Neuronal stem cell (in vitro differentiated cells): ENCODE results near the gene MFSD1.

Experiments used
- DNase-seq: peaks from one replicate; pipeline ENCODE4 v3.0.0-alpha.2; 2013; ENCODE audit warnings: low spot score
- H2AFZ ChIP-seq: one replicate; pipeline ENCODE4 v1.6.1; 2013; ENCODE audit warnings: mild to moderate bottlenecking, low read length, inconsistent platforms
- H2AK5ac ChIP-seq: 2 replicates; pipeline ENCODE4 v1.6.1; 2013; ENCODE audit warnings: low read depth, mild to moderate bottlenecking, inconsistent platforms, low read length, moderate library complexity, mixed read lengths
- H2BK120ac ChIP-seq: 2 replicates; pipeline ENCODE4 v1.6.1; 2013; ENCODE audit warnings: low read depth, mild to moderate bottlenecking, inconsistent platforms, low read length, moderate library complexity, mixed read lengths
- H2BK12ac ChIP-seq: one replicate; pipeline ENCODE4 v1.6.1; 2013; ENCODE audit warnings: low read length, inconsistent platforms
- H2BK15ac ChIP-seq: 2 replicates; pipeline ENCODE4 v1.6.1; 2013; ENCODE audit warnings: mild to moderate bottlenecking, low read length, inconsistent platforms, mixed read lengths
- H2BK5ac ChIP-seq: one replicate; pipeline ENCODE4 v1.6.1; 2013; ENCODE audit warnings: inconsistent platforms, mild to moderate bottlenecking, low read length, moderate library complexity
- H3K14ac ChIP-seq: one replicate; pipeline ENCODE4 v1.6.1; 2013; ENCODE audit warnings: low read length, inconsistent platforms
- H3K18ac ChIP-seq: 2 replicates; pipeline ENCODE4 v1.6.1; 2013; ENCODE audit warnings: low read length, inconsistent platforms
- H3K23ac ChIP-seq: 2 replicates; pipeline ENCODE4 v1.6.1; 2013; ENCODE audit warnings: low read depth, mild to moderate bottlenecking, mixed read lengths, low read length, inconsistent platforms; ENCODE audit not compliant: poor library complexity
- H3K27ac ChIP-seq: replicated peaks from 3 replicates; pipeline ENCODE4 v1.5.1; 2013; ENCODE audit warnings: low read length, inconsistent platforms
- H3K27me3 ChIP-seq, 3 experiments: 2 replicates each; pipeline ENCODE4 v1.6.1; 2013; ENCODE audit warnings: low read length in 3 of 3, mild to moderate bottlenecking in 2 of 3, inconsistent platforms in 1 of 3, low read depth in 1 of 3, mixed read lengths in 1 of 3, moderate library complexity in 1 of 3; ENCODE audit not compliant: control insufficient read depth in 3 of 3, insufficient read depth in 3 of 3
- H3K36me3 ChIP-seq, 2 donors: replicated peaks in 1 of 2; 2 replicates each; pipeline ENCODE4 v1.6.1; 2013; ENCODE audit warnings: low read length in 2 of 2; ENCODE audit not compliant: control insufficient read depth in 2 of 2, insufficient read depth in 2 of 2
- H3K4ac ChIP-seq: 2 replicates; pipeline ENCODE4 v1.6.1; 2013; ENCODE audit warnings: inconsistent platforms, mild to moderate bottlenecking, low read length, moderate library complexity
- H3K4me1 ChIP-seq, 2 donors: 1 replicate in 1 of 2; 2 replicates in 1 of 2; pipeline ENCODE4 v1.6.1; 2013; ENCODE audit warnings: low read length in 2 of 2, low read depth in 1 of 2; ENCODE audit not compliant: control insufficient read depth in 2 of 2, insufficient read depth in 1 of 2
- H3K4me2 ChIP-seq: one replicate; pipeline ENCODE4 v1.6.1; 2013; ENCODE audit warnings: mild to moderate bottlenecking, low read length, inconsistent platforms; ENCODE audit not compliant: insufficient read depth, poor library complexity, severe bottlenecking
- H3K4me3 ChIP-seq, 2 donors: 2 replicates each; pipeline ENCODE4 v1.5.1; 2013; ENCODE audit warnings: low read length in 2 of 2, mild to moderate bottlenecking in 2 of 2, inconsistent platforms in 1 of 2, moderate library complexity in 1 of 2
- H3K79me1 ChIP-seq: one replicate; pipeline ENCODE4 v1.6.1; 2013; ENCODE audit warnings: low read depth, mild to moderate bottlenecking, inconsistent platforms, low read length, moderate library complexity
- H3K9ac ChIP-seq: one replicate; pipeline ENCODE4 v1.6.1; 2013; ENCODE audit warnings: mild to moderate bottlenecking, low read depth, low read length, inconsistent platforms; ENCODE audit not compliant: poor library complexity
- H3K9me3 ChIP-seq, 2 donors: replicated peaks in 1 of 2; 2 replicates each; pipeline versions ENCODE3 to v1.6.1; 2013; ENCODE audit warnings: low read length in 2 of 2, mild to moderate bottlenecking in 2 of 2, inconsistent platforms in 1 of 2, low read depth in 1 of 2, mixed read lengths in 1 of 2, moderate library complexity in 1 of 2; ENCODE audit not compliant: control insufficient read depth in 2 of 2, insufficient read depth in 1 of 2
- H4K8ac ChIP-seq: one replicate; pipeline ENCODE4 v1.6.1; 2013; ENCODE audit warnings: low read depth, mild to moderate bottlenecking, inconsistent platforms, low read length, moderate library complexity
- H4K91ac ChIP-seq: one replicate; pipeline ENCODE4 v1.6.1; 2013; ENCODE audit warnings: low read length, low read depth, mild to moderate bottlenecking, inconsistent platforms; ENCODE audit not compliant: poor library complexity
- WGBS, 2 donors: extraction: QIAGEN DNeasy Blood & Tissue Kit; methylation state at CpG; one replicate each; pipeline ENCODE4 v1.1.7; 2013; ENCODE audit warnings: missing lambda C conversion rate in 2 of 2, mixed read lengths in 1 of 2; ENCODE audit not compliant: insufficient read length in 2 of 2, insufficient replicate concordance in 1 of 2; ENCODE audit errors: extremely low coverage in 2 of 2; 5-methylcytosine and 5-hydroxymethylcytosine counted together

The MFSD1 gene

GRCh38 chr3:158847885-158848284 lies 46.0 kb downstream of the MFSD1 start:
- Histone ChIP-seq H4K91ac (no peak overlapping the region), H3K23ac (no peak overlapping the region), H3K36me3 (no peaks in the 10 kb centered on the region), H3K18ac (no peak overlapping the region), H3K79me1 (no peaks in the 10 kb centered on the region), H2BK5ac (no peak overlapping the region), H3K4me1 (no peaks in the 10 kb centered on the region), H3K14ac (no peak overlapping the region), H3K27me3 (peaks cover 0 to 7% (median 0%) of the 10 kb centered on the region in 3 experiments), H4K8ac (no peak overlapping the region), H3K27ac (no peak overlapping the region), H2AK5ac (no peak overlapping the region), H2BK15ac (no peak overlapping the region), H2BK120ac (no peak overlapping the region), H3K9ac (no peak overlapping the region), H2BK12ac (no peak overlapping the region), H3K4ac (no peak overlapping the region), H2AFZ (peak overlapping the region; percentile 8), H3K4me3 (peak overlapping the region in 1 of 2 donors; percentile 56), H3K4me2 (no peak overlapping the region), H3K9me3 (no peaks in the 10 kb centered on the region)
- WGBS, 2 donors: no CpG with 5 or more reads among the region's 3 CpGs
- DNase-seq: no peak

GRCh38 chr3:158849757-158850156 lies 47.9 kb downstream of the MFSD1 start:
- H3K9ac ChIP-seq: no peak overlapping the region
- no peak overlapping the region for H3K4me2 ChIP-seq
- H3K4ac ChIP-seq: no peak overlapping the region
- no peak overlapping the region for H2AK5ac ChIP-seq
- no peak overlapping the region for H2BK5ac ChIP-seq
- no peak overlapping the region for H3K4me3 ChIP-seq
- H3K9me3 ChIP-seq: no peaks in the 10 kb centered on the region
- DNase-seq: no peak
- peaks cover 0 to 7% (median 0%) of the 10 kb centered on the region in 3 experiments for H3K27me3 ChIP-seq
- H2BK12ac ChIP-seq: no peak overlapping the region
- H3K4me1 ChIP-seq: no peaks in the 10 kb centered on the region
- no peak overlapping the region for H2BK15ac ChIP-seq
- no CpG with 5 or more reads among the region's 3 CpGs for WGBS, 2 donors
- H4K91ac ChIP-seq: no peak overlapping the region
- no peak overlapping the region for H3K23ac ChIP-seq
- no peaks in the 10 kb centered on the region for H3K79me1 ChIP-seq
- no peak overlapping the region for H3K14ac ChIP-seq
- H3K27ac ChIP-seq: no peak overlapping the region
- H3K18ac ChIP-seq: no peak overlapping the region
- H2BK120ac ChIP-seq: no peak overlapping the region
- no peak overlapping the region for H4K8ac ChIP-seq
- no peak overlapping the region for H2AFZ ChIP-seq
- H3K36me3 ChIP-seq: no peaks in the 10 kb centered on the region

- H3K4me1 ChIP-seq: no peaks in the 10 kb centered on the region
- WGBS, 2 donors: no CpG with 5 or more reads among the region's 3 CpGs
- no peak overlapping the region for H3K14ac ChIP-seq
- no peak overlapping the region for H3K23ac ChIP-seq
- no peak overlapping the region for H3K18ac ChIP-seq
- H3K36me3 ChIP-seq: no peaks in the 10 kb centered on the region
- no peak overlapping the region for H3K4me2 ChIP-seq
- no peak overlapping the region for H2BK120ac ChIP-seq
- no peak for DNase-seq
- H3K4me3 ChIP-seq: no peak overlapping the region
- H2BK5ac ChIP-seq: no peak overlapping the region
- H2AFZ ChIP-seq: no peak overlapping the region
- no peak overlapping the region for H3K4ac ChIP-seq
- no peak overlapping the region for H2AK5ac ChIP-seq
- H3K9ac ChIP-seq: no peak overlapping the region
- no peak overlapping the region for H3K27ac ChIP-seq
- H3K27me3 ChIP-seq: no peaks in the 10 kb centered on the region
- no peaks in the 10 kb centered on the region for H3K79me1 ChIP-seq
- H2BK12ac ChIP-seq: no peak overlapping the region
- no peak overlapping the region for H2BK15ac ChIP-seq
- H4K91ac ChIP-seq: no peak overlapping the region
- H3K9me3 ChIP-seq: peaks cover 0 to 2% of the 10 kb centered on the region in 2 donors
- H4K8ac ChIP-seq: no peak overlapping the region
These were observed 57.5 kb downstream of the MFSD1 start for GRCh38 chr3:158859362-158859761.

- Histone ChIP-seq H3K23ac (no peak overlapping the region), H3K79me1 (no peaks in the 10 kb centered on the region), H3K27me3 (no peaks in the 10 kb centered on the region), H2BK15ac (no peak overlapping the region), H4K8ac (no peak overlapping the region), H4K91ac (no peak overlapping the region), H3K4me3 (no peak overlapping the region), H2BK12ac (no peak overlapping the region), H3K36me3 (no peaks in the 10 kb centered on the region), H3K9ac (no peak overlapping the region), H3K4me2 (no peak overlapping the region), H3K9me3 (peaks cover 0 to 2% of the 10 kb centered on the region in 2 donors), H2BK5ac (no peak overlapping the region), H3K27ac (no peak overlapping the region), H2BK120ac (no peak overlapping the region), H3K18ac (no peak overlapping the region), H3K4me1 (no peaks in the 10 kb centered on the region), H2AFZ (no peak overlapping the region), H3K4ac (no peak overlapping the region), H3K14ac (no peak overlapping the region), H2AK5ac (no peak overlapping the region)
- no CpG with 5 or more reads among the region's 2 CpGs for WGBS, 2 donors
- no peak for DNase-seq
These were observed 61.4 kb downstream of the MFSD1 start for GRCh38 chr3:158863247-158863646.
